HL-60 (cell line): ENCODE results near the gene INPP5E.

Experiments used
- POLR2AphosphoS5 ChIP-seq: IDR thresholded peaks from 2 replicates; pipeline ENCODE4 v1.6.1; 2012; ENCODE audit warnings: low read depth
- SPI1 ChIP-seq: IDR thresholded peaks from 2 replicates; pipeline ENCODE4 v1.6.1; 2012; ENCODE audit warnings: low read depth, mild to moderate bottlenecking, borderline replicate concordance
- TF ChIP-seq, protein P1 (sequence below): IDR thresholded peaks from one replicate; pipeline ENCODE4 v1.5.1; 2011; ENCODE audit warnings: low read length, control low read depth, inconsistent platforms; ENCODE audit not compliant: insufficient read depth
- TF ChIP-seq, protein P2 (sequence below): IDR thresholded peaks from 2 replicates; pipeline ENCODE4 v1.6.1; 2012; ENCODE audit warnings: low read depth; ENCODE audit not compliant: insufficient replicate concordance

DNA sequence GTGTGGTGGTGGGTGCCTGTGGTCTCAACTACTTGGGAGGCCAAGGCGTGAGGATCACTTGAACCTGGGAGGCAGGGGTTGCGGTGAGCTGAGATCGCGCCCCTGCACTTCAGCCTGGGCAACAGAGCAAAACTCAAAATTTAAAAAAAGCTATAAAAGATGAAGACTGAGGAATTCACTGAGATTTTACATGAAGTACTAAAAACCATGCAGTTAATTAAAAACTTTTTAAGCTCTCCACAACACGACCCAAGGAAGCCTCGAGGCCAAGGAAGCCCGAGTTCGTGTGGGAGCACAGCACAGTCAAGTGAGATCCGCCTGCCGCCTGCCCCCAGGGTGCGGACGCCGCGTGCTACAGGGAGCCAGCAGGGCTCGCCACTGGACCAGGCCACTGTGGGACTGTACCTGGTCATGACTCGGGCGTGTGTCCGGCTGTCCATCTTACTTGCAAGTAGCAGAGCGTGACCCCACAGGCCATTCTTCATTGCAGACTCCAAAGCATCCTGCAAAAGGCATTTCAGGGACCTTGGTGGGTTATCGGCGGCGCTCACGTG lies 21.2 kb upstream of the INPP5E start:
- TF ChIP-seq, protein P1, sequence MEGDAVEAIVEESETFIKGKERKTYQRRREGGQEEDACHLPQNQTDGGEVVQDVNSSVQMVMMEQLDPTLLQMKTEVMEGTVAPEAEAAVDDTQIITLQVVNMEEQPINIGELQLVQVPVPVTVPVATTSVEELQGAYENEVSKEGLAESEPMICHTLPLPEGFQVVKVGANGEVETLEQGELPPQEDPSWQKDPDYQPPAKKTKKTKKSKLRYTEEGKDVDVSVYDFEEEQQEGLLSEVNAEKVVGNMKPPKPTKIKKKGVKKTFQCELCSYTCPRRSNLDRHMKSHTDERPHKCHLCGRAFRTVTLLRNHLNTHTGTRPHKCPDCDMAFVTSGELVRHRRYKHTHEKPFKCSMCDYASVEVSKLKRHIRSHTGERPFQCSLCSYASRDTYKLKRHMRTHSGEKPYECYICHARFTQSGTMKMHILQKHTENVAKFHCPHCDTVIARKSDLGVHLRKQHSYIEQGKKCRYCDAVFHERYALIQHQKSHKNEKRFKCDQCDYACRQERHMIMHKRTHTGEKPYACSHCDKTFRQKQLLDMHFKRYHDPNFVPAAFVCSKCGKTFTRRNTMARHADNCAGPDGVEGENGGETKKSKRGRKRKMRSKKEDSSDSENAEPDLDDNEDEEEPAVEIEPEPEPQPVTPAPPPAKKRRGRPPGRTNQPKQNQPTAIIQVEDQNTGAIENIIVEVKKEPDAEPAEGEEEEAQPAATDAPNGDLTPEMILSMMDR = no peak
- TF ChIP-seq SPI1 (no peak), POLR2AphosphoS5 (no peak)
- TF ChIP-seq, protein P2, sequence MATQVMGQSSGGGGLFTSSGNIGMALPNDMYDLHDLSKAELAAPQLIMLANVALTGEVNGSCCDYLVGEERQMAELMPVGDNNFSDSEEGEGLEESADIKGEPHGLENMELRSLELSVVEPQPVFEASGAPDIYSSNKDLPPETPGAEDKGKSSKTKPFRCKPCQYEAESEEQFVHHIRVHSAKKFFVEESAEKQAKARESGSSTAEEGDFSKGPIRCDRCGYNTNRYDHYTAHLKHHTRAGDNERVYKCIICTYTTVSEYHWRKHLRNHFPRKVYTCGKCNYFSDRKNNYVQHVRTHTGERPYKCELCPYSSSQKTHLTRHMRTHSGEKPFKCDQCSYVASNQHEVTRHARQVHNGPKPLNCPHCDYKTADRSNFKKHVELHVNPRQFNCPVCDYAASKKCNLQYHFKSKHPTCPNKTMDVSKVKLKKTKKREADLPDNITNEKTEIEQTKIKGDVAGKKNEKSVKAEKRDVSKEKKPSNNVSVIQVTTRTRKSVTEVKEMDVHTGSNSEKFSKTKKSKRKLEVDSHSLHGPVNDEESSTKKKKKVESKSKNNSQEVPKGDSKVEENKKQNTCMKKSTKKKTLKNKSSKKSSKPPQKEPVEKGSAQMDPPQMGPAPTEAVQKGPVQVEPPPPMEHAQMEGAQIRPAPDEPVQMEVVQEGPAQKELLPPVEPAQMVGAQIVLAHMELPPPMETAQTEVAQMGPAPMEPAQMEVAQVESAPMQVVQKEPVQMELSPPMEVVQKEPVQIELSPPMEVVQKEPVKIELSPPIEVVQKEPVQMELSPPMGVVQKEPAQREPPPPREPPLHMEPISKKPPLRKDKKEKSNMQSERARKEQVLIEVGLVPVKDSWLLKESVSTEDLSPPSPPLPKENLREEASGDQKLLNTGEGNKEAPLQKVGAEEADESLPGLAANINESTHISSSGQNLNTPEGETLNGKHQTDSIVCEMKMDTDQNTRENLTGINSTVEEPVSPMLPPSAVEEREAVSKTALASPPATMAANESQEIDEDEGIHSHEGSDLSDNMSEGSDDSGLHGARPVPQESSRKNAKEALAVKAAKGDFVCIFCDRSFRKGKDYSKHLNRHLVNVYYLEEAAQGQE = no peak
